ENCODE measurements around the gene ROBO2. TPM values are rescaled to one million over a fixed set of nuclear protein-coding genes. Genes with fewer than 3 reads are reported as not detected.

ROBO2 gene
- total RNA-seq, 1 experiment from 2014 or later = not detected

- no TSS peak for BruUV-seq (replicated peaks)
- Histone ChIP-seq H3K9me3 (ENCODE audit: control insufficient read depth in 1 of 2, insufficient read depth in 1 of 2, low read depth in 1 of 2, low read length in 2 of 2) (peaks cover 15 to 22% of the 10 kb centered on the region in 2 experiments; a peak in 2 of 4 replicates), H3K27ac (ENCODE audit: low read depth, low read length) (no peak overlapping the region), H3K79me2 (ENCODE audit: insufficient read depth, low read length) (no peaks in the 10 kb centered on the region), H2AFZ (ENCODE audit: low read depth, low read length, poor library complexity, severe bottlenecking) (no peak overlapping the region), H3K4me3 (replicated peaks in 1 of 2; ENCODE audit: low read depth in 1 of 2, low read length in 2 of 2) (no peak overlapping the region), H3K9ac (ENCODE audit: low read length) (no peak overlapping the region), H3K4me2 (ENCODE audit: low read length) (no peak overlapping the region), H3K9me2 (ENCODE audit: insufficient read depth) (no peaks in the 10 kb centered on the region), H3K36me3 (ENCODE audit: control insufficient read depth in 1 of 2, insufficient read depth in 2 of 2, low read length in 2 of 2) (no peaks in the 10 kb centered on the region), H4K20me1 (ENCODE audit: insufficient read depth) (no peaks in the 10 kb centered on the region), H3K27me3 (ENCODE audit: insufficient read depth, low read length) (no peaks in the 10 kb centered on the region), H3K4me1 (ENCODE audit: control insufficient read depth in 1 of 2, insufficient read depth in 2 of 2, low read length in 2 of 2) (no peaks in the 10 kb centered on the region)
- ChIA-PET CTCF (no interaction called here), RAD21 (ENCODE audit: low non-redundant PET in 1 of 2, low total read pairs in 2 of 2, uncharacterized antibody in 2 of 2, unreplicated experiment in 2 of 2) (no interaction called here), POLR2A (no interaction called here)
- DNase-seq (ENCODE audit: low read depth, low spot score) = no peak
- TF ChIP-seq TCF7L2 (IDR thresholded peaks at IDR 0.05; ENCODE audit: borderline replicate concordance, extremely low read depth, insufficient read depth, insufficient read length) (no peak), MAX (IDR thresholded peaks at IDR 0.05) (no peak), POLR2AphosphoS5 (IDR thresholded peaks at IDR 0.05; ENCODE audit: low read depth, low read length) (no peak), EZH2phosphoT487 (IDR thresholded peaks at IDR 0.05; ENCODE audit: borderline replicate concordance) (no peak), FOSL1 (IDR thresholded peaks at IDR 0.05; ENCODE audit: low read depth) (no peak), SRF (IDR thresholded peaks at IDR 0.05; ENCODE audit: low read depth) (no peak), EZH2 (IDR thresholded peaks at IDR 0.05) (no peak)
- intact Hi-C loops (cut with micrococcal nuclease) = no loop called here
- ATAC-seq = no peak
Observed at GRCh38 chr3:77563012-77563411, 523.1 kb downstream of the ROBO2 start.

GRCh38 chr3:77566055-77566454 lies 526.2 kb downstream of the ROBO2 start:
- Histone ChIP-seq H3K9me2 (ENCODE audit: insufficient read depth) (no peaks in the 10 kb centered on the region), H4K20me1 (ENCODE audit: insufficient read depth) (no peaks in the 10 kb centered on the region), H3K36me3 (ENCODE audit: control insufficient read depth in 1 of 2, insufficient read depth in 2 of 2, low read length in 2 of 2) (no peaks in the 10 kb centered on the region), H2AFZ (ENCODE audit: low read depth, low read length, poor library complexity, severe bottlenecking) (no peak overlapping the region), H3K9ac (ENCODE audit: low read length) (no peak overlapping the region), H3K9me3 (ENCODE audit: control insufficient read depth in 1 of 2, insufficient read depth in 1 of 2, low read depth in 1 of 2, low read length in 2 of 2) (peaks cover 16 to 25% of the 10 kb centered on the region in 2 experiments; a peak in 2 of 4 replicates), H3K4me1 (ENCODE audit: control insufficient read depth in 1 of 2, insufficient read depth in 2 of 2, low read length in 2 of 2) (no peaks in the 10 kb centered on the region), H3K27ac (ENCODE audit: low read depth, low read length) (no peak overlapping the region), H3K4me3 (replicated peaks in 1 of 2; ENCODE audit: low read depth in 1 of 2, low read length in 2 of 2) (no peak overlapping the region), H3K27me3 (ENCODE audit: insufficient read depth, low read length) (no peaks in the 10 kb centered on the region), H3K4me2 (ENCODE audit: low read length) (no peak overlapping the region), H3K79me2 (ENCODE audit: insufficient read depth, low read length) (no peaks in the 10 kb centered on the region)
- ChIA-PET POLR2A (no interaction called here), RAD21 (ENCODE audit: low non-redundant PET in 1 of 2, low total read pairs in 2 of 2, uncharacterized antibody in 2 of 2, unreplicated experiment in 2 of 2) (no interaction called here), CTCF (no interaction called here)
- TF ChIP-seq RAD21 (IDR thresholded peaks at IDR 0.05; ENCODE audit: low read depth) = no peak
- TF ChIP-seq FOSL1 (IDR thresholded peaks at IDR 0.05; ENCODE audit: low read depth) = no peak
- no peak for TF ChIP-seq EZH2 (IDR thresholded peaks at IDR 0.05)
- no peak for TF ChIP-seq ZBTB33 (IDR thresholded peaks at IDR 0.05; ENCODE audit: extremely low read depth, insufficient replicate concordance, low read length)
- no peak for DNase-seq (ENCODE audit: low read depth, low spot score)
- no TSS peak for BruUV-seq (replicated peaks)
- intact Hi-C loops (cut with micrococcal nuclease) = no loop called here
- ATAC-seq = no peak

Data from HCT116 (cell line).